ENCODE measurements around the gene DIMT1.

DIMT1 gene

GRCh38 chr5:62403411-62404250 is at the start of gene DIMT1:
TSS of gene DIMT1 (minus strand) at chr5:62403905. CDS start at chr5:62403772, 133 bp downstream.
- peak; percentile 89 for DNase-seq

DNA sequence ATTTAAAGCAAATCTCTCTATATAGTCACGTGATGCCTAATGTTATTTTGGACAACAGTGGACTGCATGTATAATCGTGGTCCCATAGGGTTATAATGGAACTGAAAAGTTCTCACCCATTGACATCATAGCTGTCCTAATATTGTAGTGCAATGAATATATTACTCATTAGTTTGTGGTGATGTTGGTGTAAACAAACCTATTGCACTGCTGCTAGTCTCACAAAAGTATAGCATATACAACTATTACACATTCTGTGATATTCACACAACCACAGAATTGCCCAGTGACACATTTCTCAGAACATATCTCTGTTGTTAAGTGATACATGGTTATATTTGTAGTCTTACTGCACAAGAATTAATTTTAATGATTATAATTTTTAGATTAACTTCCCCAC is 46.6 kb upstream of the DIMT1 start:
- no peak for DNase-seq

DNA sequence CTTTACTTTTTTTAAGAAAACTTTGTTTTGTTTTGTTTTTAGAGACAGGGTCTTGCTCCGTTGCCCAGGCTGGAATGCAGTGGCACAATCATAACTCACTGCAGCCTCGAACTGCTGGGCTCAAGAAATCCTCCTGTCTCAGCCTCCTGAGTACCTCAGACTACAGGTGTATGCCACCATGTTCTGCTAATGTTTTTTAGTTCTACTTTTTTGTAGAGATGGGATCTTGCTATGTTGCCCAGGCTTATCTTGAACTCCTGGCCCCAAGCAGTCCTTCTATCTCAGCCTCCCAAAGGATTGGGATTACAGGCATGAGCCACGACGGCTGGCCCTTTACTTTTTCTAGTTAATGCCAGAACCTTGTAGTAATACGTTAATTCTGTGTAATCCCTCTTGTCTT is 44.8 kb upstream of the DIMT1 start:
- DNase-seq, result no peak

- no peak for DNase-seq
Observed at GRCh38 chr5:62432621-62433064, 28.9 kb upstream of the DIMT1 start.

GRCh38 chr5:62431735-62432620 is 28.3 kb upstream of the DIMT1 start:
- DNase-seq, result no peak

DNA sequence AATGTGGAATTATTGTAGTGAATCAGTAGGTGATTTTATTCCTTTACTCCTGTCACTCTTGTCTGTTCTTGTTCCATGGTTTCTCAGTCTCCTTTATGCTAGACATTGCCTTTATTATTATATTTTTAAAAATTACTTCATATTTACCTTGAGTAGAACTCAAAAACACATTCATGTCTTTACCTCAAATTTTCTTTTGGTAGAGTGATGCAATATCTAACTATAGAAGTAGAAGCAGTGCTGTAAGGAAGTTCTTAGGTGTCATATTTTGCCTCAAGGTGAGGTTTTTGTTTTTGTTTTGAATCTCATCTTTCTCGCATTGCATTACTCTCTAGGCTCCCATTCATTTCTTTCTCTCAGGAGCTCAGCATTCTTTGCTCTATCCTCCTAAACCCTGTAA is 21.1 kb upstream of the DIMT1 start:
- no peak for DNase-seq

GRCh38 chr5:62421414-62421813 is 17.7 kb upstream of the DIMT1 start:
- DNase-seq, result no peak

DNA sequence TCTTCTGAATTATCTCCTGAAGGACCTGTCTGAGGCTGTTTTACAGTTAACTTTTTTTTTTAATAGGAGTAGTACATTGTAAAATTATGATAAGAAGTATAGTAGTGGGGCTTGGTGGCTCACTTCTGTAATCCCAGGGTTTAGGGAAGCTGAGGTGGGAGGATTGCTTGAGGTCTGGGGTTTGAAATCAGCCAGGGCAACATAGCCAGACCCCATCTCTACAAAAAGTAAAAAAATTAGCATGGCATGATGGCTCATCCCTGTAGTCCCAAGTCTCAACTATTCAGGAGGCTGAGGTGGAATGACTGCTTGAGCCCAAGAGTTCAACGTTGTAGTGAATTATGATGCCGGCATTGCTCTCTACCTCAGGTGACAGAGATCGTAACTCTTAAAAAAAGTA is 15.9 kb upstream of the DIMT1 start:
- no peak for DNase-seq

DNA sequence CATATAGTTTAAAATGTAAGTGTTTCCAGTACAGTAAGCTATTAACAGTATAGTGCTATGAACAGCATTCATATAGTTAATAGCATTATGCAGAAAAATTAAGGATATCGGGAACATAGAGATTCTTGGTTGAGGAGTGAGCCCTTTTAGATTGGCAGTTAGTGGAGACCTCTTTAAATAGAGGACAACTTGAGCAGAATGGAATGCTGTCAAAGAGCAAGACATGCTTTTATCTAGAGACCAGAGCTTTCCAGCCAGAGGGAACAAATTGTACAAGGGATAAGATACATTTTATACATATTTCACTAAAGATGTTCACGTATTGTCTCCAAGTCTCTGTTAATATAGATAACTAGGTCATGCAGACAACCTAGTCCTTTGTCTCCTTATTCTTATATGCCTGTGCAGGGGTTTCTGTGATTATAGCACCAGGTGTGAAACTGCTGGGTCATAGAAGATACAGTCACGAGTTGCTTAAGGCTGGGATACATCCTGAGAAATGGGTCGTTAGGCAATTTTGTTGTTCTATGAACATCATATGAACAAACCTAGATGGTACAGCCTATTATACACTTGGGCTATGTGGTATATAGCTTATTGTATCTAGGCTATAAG is 14.9 kb upstream of the DIMT1 start:
- DNase-seq, result no peak

DNA sequence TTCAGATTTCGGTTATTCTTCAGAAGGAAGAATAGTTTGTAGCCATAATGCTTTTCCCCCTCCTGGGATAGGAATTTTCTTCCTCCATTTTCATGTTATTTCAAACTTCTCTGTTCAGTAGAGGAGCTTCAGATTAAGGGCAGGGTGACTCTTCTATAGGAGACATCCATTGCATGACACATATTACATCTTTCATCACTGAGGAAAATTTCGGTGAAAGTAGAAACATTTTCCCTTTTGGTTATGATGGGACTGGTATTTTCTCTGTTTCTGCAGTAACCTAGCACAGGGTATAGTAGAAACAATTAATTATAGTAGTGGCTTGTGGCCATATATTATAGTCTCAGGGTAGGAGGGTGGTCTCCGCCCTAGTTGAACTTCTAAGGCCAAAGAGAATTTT is 10.0 kb upstream of the DIMT1 start:
- no peak for DNase-seq

- DNase-seq, result peak; percentile 98
Observed at GRCh38 chr5:62412549-62413329, 9.0 kb upstream of the DIMT1 start, which contains the start of gene IPO11. TSS of gene IPO11 (plus strand) at chr5:62412763. CDS start at chr5:62437280, 24,517 bp downstream.

DNA sequence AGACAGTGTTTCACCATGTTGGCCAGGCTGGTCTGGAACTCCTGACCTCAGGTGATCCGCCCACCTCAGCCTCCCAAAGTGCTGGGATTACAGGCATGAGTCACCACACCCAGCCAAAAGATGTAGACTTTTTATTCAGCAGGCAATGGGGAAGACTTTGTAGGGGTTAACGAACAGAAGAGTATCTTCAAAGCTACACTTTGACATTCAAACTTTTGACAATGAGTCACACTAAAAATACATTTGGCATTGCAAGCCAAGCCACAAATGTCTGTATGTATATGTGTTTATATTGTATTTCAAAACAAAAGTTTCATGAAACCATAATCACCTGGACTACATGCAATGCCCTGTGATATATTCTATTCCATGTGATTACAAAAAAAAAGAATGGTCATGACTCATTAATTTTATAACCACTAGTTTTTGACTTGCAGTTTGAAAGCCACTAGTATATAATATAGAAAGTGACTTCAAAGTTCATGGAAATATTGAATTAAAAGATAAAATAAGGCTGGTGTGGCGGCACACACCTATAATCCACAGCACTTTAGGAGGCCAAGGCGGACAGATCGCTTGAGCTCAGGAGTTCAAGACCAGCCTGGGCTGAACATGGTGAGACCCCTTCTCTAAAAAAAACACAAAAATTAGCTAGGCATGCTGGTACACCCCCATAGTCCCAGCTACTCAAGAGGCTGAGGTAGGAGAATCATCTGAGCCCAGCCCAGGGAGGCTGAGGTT is 8.3 kb downstream of the DIMT1 start:
- DNase-seq, result no peak

DNA sequence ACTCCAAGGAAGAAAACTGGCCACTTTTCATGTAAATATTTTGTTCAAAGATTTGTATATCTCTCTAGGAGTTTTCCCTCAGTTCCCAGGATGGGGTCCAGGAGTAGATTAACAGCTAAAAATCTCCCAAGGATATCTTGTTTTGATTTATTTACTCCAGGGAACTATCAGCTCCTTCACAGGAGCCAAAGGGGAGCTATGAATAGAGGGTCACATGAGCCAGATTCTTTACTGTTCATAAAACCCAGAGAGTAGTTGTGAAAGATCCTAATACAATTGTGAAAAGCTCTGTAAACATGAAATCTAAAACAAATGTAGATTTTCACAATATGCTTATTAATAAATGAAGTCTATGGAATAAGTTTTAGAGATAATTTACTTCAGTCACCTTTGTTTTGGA is 16.9 kb downstream of the DIMT1 start:
- DNase-seq, result no peak

- DNase-seq, result no peak
Observed at GRCh38 chr5:62385816-62386400, 17.8 kb downstream of the DIMT1 start.

- no peak for DNase-seq
Observed at GRCh38 chr5:62385131-62385530, 18.6 kb downstream of the DIMT1 start.

DNA sequence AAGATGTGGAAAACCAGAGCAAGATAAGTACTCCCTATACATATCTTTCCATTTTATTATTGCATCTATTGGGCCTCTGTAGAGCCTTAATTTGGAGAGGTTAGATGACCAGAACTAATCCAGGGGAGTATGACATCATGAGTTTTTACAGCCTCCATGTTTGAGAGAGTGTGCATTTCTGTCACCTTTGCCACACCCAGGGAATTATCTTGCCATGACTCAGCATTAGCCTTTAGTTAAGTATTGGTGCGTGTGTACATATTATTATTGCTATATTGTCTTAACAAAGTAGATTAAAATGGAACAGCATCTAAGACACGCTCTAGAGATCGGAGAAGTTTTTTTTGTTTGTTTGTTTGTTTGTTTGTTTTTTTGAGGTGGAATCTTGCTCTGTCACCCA is 27.6 kb downstream of the DIMT1 start:
- no peak for DNase-seq

DNA sequence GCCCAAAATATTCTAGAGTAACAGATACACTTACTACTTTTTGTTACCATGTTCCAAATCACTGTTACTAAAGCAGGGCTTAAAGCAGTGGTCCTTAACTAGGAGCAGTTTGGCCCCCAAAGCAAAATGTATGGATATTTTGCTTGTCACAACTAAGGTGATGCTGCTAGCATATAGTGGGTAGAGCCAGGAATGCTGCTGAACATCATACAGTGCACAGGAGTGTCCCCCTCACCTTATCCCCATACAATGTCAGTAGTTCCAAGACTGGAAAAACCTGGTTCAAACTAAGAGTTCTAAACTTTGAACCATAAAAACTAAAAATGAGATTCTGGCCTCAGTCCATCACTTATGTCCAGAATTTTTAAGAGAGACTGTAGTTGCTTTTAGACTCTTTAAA is 28.1 kb downstream of the DIMT1 start:
- no peak for DNase-seq

DNA sequence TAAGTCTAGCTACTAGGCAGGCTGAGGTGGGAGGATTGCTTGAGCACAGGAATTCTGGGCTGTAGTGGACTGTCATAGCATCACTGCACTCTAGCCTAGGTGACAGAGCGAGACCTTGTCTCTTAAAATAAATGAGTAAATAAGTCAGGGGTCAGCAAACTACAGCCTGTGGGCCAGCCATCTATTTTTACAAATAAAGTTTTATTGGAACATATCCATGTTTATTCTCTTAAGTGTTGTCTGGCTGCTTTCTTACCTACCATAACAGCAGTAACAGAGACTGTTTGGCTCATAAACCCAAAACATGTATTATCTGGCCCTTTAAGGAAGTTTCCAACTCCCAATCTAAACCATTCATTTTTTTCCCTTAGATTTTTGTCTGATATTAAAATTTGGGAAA is 29.6 kb downstream of the DIMT1 start:
- DNase-seq, result no peak

DNA sequence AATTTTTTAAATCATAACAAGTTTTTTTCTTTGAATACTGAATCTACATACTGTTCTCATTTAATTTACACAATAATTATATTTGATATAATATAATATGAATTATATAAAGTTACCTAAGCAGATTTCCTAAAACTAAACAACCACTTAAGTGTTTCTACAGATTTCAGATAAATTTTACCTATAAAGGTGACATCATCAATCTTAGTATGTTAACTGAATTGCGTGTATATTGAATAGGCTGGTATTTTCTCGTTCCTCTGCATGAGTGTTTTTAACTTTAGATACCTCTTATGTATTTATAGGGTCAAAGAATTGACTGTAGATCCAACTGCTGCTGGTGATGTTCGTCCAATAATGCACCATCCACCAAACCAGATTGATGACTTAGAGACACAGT is 30.3 kb downstream of the DIMT1 start:
- no peak for DNase-seq

DNA sequence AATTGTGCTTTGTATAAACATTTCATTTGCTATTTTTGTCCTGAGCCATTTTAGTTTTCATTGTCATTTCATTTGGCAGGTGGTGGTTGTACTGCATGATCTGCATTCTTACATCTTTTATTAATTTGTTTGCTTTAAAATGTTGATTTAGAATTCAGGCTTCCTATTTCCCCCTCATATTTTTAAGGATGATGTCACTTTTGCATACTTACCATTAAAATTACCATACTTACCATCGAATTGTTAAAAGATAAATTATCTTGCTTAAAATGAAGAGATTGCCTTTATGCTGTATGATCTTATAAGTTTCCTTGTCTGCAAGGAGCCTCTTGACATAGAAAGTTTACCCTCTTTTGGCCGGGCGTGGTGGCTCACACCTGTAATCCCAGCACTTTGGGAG is 31.1 kb downstream of the DIMT1 start:
- DNase-seq, result no peak

DNA sequence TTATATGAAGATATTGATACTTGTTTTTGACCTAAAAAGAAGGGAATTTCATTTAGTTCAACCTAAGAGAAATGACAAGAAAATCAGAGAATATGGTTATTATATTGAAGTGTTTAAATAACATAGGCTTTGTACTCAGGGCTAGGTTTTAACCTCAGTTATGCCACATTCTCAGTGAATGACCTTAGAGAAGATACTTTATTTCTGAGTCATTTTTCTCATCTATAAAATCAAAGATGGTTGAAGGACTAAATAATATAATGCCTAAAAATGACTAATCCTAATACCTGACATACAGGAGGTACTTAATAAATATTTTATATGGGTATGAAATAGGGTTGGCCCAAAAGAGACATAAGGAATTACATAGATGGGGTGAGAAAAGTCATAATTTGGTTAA is 32.3 kb downstream of the DIMT1 start:
- no peak for DNase-seq
